GM12878 (cell line): Measurements from ENCODE around the gene ADGRL3. TPM values are rescaled to one million over a fixed set of nuclear protein-coding genes. Genes with fewer than 3 reads are reported as not detected.

Experiments
- ATAC-seq: fragments of 200-7000 bp; cut with Tn5 transposase; 3 replicates; pipeline ENCODE4 v1.9.1; 2020; ENCODE audit warnings: mild to moderate bottlenecking, moderate library complexity
- BruUV-seq: library from RNA; stranded (reverse); fragments of 400-500 nt; replicated peaks from 2 replicates; lab custom pipeline; 2021; lab: Mats Ljungman, UMichigan
- CTCF ChIA-PET: fragments of 300-600 bp; sonication (Branson Sonifier 250); formaldehyde crosslinking; extraction: SDS; loops from one replicate; lab custom pipeline; 2021; ENCODE audit warnings: inconsistent platforms; lab: Yijun Ruan, JAX
- POLR2A ChIA-PET: fragments of 350-600 bp; formaldehyde crosslinking; extraction: SDS; loops from one replicate; lab custom pipeline; 2021; ENCODE audit warnings: inconsistent platforms; lab: Charles Lee
- RAD21 ChIA-PET: fragments of 300-600 bp; sonication (Branson Sonifier 250); formaldehyde crosslinking; loops from one replicate; lab custom pipeline; 2023; ENCODE audit warnings: antibody characterized with exemption; ENCODE audit not compliant: unreplicated experiment; lab: Charles Lee
- SMC1A ChIA-PET: fragments of 300-600 bp; sonication (Branson Sonifier 250); formaldehyde crosslinking; loops from one replicate; lab custom pipeline; 2023; ENCODE audit not compliant: unreplicated experiment, uncharacterized antibody; lab: Charles Lee
- DNase-seq: peaks from one replicate; pipeline ENCODE4 v3.0.0-alpha.2; 2011; ENCODE audit warnings: low read depth, low spot score
- FAIRE-seq: peaks from 3 replicates; lab custom pipeline; 2011; peaks lifted over from hg19 to GRCh38; lab: Jason Lieb, UNC
- H2AFZ ChIP-seq: 2 replicates; pipeline ENCODE4 v1.6.0; 2011; ENCODE audit warnings: low read depth, low read length, control low read depth; ENCODE audit not compliant: control insufficient read depth
- H3K27ac ChIP-seq: 2 replicates; pipeline ENCODE4 v1.5.1; 2011; ENCODE audit warnings: control low read depth; ENCODE audit not compliant: control insufficient read depth, insufficient read depth
- H3K27me3 ChIP-seq, 2 experiments: replicated peaks in 1 of 2; 2 replicates each; pipeline versions ENCODE4 v1.6.0 to v1.6.1; 2011; ENCODE audit warnings: low read length in 1 of 2; ENCODE audit not compliant: control insufficient read depth in 2 of 2, insufficient read depth in 2 of 2
- H3K36me3 ChIP-seq, 2 experiments: 2 replicates each; pipeline ENCODE4 v1.5.1; 2011; ENCODE audit warnings: low read length in 1 of 2; ENCODE audit not compliant: control insufficient read depth in 2 of 2, insufficient read depth in 2 of 2
- H3K4me1 ChIP-seq: 2 replicates; pipeline ENCODE4 v1.6.1; 2011; ENCODE audit warnings: mild to moderate bottlenecking, low read length, moderate library complexity, mixed read lengths; ENCODE audit not compliant: control insufficient read depth, insufficient read depth
- H3K4me2 ChIP-seq: 2 replicates; pipeline ENCODE4 v1.6.0; 2011; ENCODE audit warnings: control low read depth; ENCODE audit not compliant: control insufficient read depth, insufficient read depth
- H3K4me3 ChIP-seq: fragments of 200-600 bp; sonication (generic); 2 replicates; pipeline ENCODE4 v1.5.1; 2016
- H3K79me2 ChIP-seq: 2 replicates; pipeline ENCODE4 v1.6.0; 2011; ENCODE audit warnings: low read length; ENCODE audit not compliant: control insufficient read depth, insufficient read depth
- H3K9ac ChIP-seq: 2 replicates; pipeline ENCODE4 v1.8.0; 2011; ENCODE audit warnings: low read length, control low read depth, mixed read lengths; ENCODE audit not compliant: control insufficient read depth, insufficient read depth
- H3K9me3 ChIP-seq: replicated peaks from 3 replicates; pipeline ENCODE4 v1.5.1; 2011; ENCODE audit warnings: mild to moderate bottlenecking, low read length; ENCODE audit not compliant: control insufficient read depth, insufficient read depth
- H4K20me1 ChIP-seq: 2 replicates; pipeline ENCODE4 v1.6.0; 2011; ENCODE audit not compliant: control insufficient read depth, insufficient read depth
- BACH1 ChIP-seq: fragments of 450-650 bp; IDR thresholded peaks from 2 replicates; pipeline ENCODE4 v1.6.1; 2017; ENCODE audit warnings: mild to moderate bottlenecking, borderline replicate concordance
- CBFB ChIP-seq: IDR thresholded peaks from 2 replicates; pipeline ENCODE4 v1.6.1; 2016; ENCODE audit warnings: antibody characterized with exemption, low read depth
- CEBPB ChIP-seq, 2 experiments: fragments of 150-350 bp in 1 of 2; IDR thresholded peaks; 2 replicates each; pipeline ENCODE4 v1.6.1; 2012 to 2014; ENCODE audit warnings: low read depth in 2 of 2, low read length in 2 of 2, borderline replicate concordance in 1 of 2, inconsistent platforms in 1 of 2
- CHD4 ChIP-seq: fragments of 200-600 bp; sonication (generic); IDR thresholded peaks from 2 replicates; pipeline ENCODE4 v1.6.1; 2016; ENCODE audit warnings: mild to moderate bottlenecking
- POLR2AphosphoS2 ChIP-seq: IDR thresholded peaks from 2 replicates; pipeline ENCODE4 v1.6.1; 2011; ENCODE audit warnings: low read depth, mild to moderate bottlenecking, low read length, improper control_type of control experiment, moderate library complexity
- TCF3 ChIP-seq: IDR thresholded peaks from 2 replicates; pipeline ENCODE4 v1.6.1; 2012; ENCODE audit warnings: low read depth, mild to moderate bottlenecking, low read length, borderline replicate concordance; ENCODE audit not compliant: insufficient read depth
- WGBS: methylation state at CpG from one replicate; pipeline ENCODE4 v1.1.6; 2016; ENCODE audit warnings: low lambda C conversion rate; ENCODE audit not compliant: insufficient replicate concordance, insufficient coverage; ENCODE audit errors: missing lambda C conversion rate; 5-methylcytosine and 5-hydroxymethylcytosine counted together
- in situ Hi-C: fragments of 300-500 bp; cut with MboI; formaldehyde crosslinking; loops from 9 replicates; pipeline ENCODE4 v1.14.3; 2018; ENCODE audit warnings: mixed read lengths
- intact Hi-C: fragments of 100-400 bp; cut with micrococcal nuclease; formaldehyde crosslinking; loops from one replicate; pipeline ENCODE4 v1.14.2; 2022; ENCODE audit not compliant: unreplicated experiment
- polyA plus RNA-seq, 11 experiments: library from polyadenylated mRNA; depleted of rRNA in 4 of 11; unstranded in 6 of 11; stranded (reverse) in 5 of 11; fragments of >200 nt; fragmentation: Nextera tagmentation in 4 of 11; fragmentation: Illumina TruSeq in 1 of 11; extraction: Ambion mirVana in 4 of 11; extraction: Trizol in 1 of 11; gene quantifications; 1 replicate in 1 of 11; 2 replicates in 10 of 11; pipeline versions ENCODE4 v1.2.1 to v1.2.3, GENCODE V29; 2011 to 2016; ENCODE audit warnings: inconsistent platforms in 2 of 11, missing spikeins in 2 of 11, low read depth in 1 of 11
- total RNA-seq, 4 experiments: library from RNA; depleted of rRNA in 3 of 4; stranded (reverse); fragments of >200 nt in 3 of 4; fragmentation: Illumina TruSeq in 1 of 4; extraction: Trizol in 1 of 4; gene quantifications; 2 replicates each; pipeline versions ENCODE4 v1.2.1 to v1.2.3, GENCODE V29; 2013 to 2021
- TF ChIP-seq, protein P1 (sequence below): fragments of 450-650 bp; IDR thresholded peaks from 2 replicates; pipeline ENCODE4 v1.6.1; 2018; ENCODE audit warnings: mild to moderate bottlenecking, low read depth, moderate library complexity; ENCODE audit not compliant: partially characterized antibody
- TF ChIP-seq, protein P2 (sequence below): IDR thresholded peaks from 2 replicates; pipeline ENCODE4 v1.6.1; 2011; ENCODE audit warnings: low read depth, mild to moderate bottlenecking, low read length, moderate library complexity, borderline replicate concordance; ENCODE audit errors: extremely low read depth
- TF ChIP-seq, protein P3 (sequence below): IDR thresholded peaks from 2 replicates; pipeline ENCODE4 v1.6.1; 2012; ENCODE audit warnings: low read depth, low read length, improper control_type of control experiment
- TF ChIP-seq, protein P4 (sequence below): fragments of 450-650 bp; IDR thresholded peaks from 2 replicates; pipeline ENCODE4 v1.6.1; 2017; ENCODE audit warnings: low read depth, mild to moderate bottlenecking, moderate library complexity
- TF ChIP-seq, protein P5 (sequence below): fragments of 450-650 bp; IDR thresholded peaks from 2 replicates; pipeline ENCODE4 v1.6.1; 2017; ENCODE audit warnings: borderline replicate concordance
- TF ChIP-seq, protein P6 (sequence below): fragments of 450-650 bp; IDR thresholded peaks from 2 replicates; pipeline ENCODE4 v1.6.1; 2017; ENCODE audit warnings: mild to moderate bottlenecking, moderate library complexity

The ADGRL3 gene
- total and polyA plus RNA-seq, 10 of the 15 experiments (the other 5 are each of a cell fraction or from before 2014, with no cell fraction given): 1.1 TPM; not detected in 9

DNA sequence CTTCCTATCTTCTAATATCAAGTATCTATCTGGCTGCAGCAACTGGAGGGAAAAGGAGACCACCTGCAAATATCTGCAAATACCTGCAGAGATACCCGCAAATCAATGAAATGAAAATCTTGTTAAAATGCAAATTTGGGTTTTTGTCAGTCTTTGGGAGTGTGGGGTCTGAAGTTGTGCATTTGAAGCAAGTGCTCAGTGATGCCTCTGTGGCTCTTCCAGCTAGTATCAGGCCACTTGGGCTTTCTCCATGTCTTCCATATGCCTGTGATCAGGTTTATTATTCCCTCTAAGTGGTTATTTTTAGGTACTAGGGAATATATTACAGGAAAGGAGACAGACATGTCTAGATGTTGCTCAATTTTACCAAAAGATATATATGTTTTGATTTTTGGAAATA, 880.3 kb downstream of the ADGRL3 start:
- ATAC-seq: no peak
- ChIA-PET POLR2A (no interaction called here), CTCF (interaction anchor here (0.6 kb wide), 1 partner anchor 165 kb away, joined by 3 read pairs; no protein-coding TSS in a partner anchor), RAD21 (no interaction called here), SMC1A (no interaction called here)
- BruUV-seq: no TSS peak
- H3K27ac ChIP-seq: no peak overlapping the region
- H3K36me3 ChIP-seq: no peaks in the 10 kb centered on the region
- H3K27me3 ChIP-seq: no peaks in the 10 kb centered on the region
- H3K9ac ChIP-seq: no peak overlapping the region
- no peak overlapping the region for H3K4me2 ChIP-seq
- no peak for FAIRE-seq
- WGBS: 5% methylated on average over 1 of the region's 1 CpG
- no peak for DNase-seq
- H2AFZ ChIP-seq: no peak overlapping the region
- intact Hi-C loops: no loop called here
- H4K20me1 ChIP-seq: no peaks in the 10 kb centered on the region
- H3K4me3 ChIP-seq: no peak overlapping the region
- no peaks in the 10 kb centered on the region for H3K79me2 ChIP-seq
- in situ Hi-C loops: no loop called here
- no peaks in the 10 kb centered on the region for H3K4me1 ChIP-seq
- H3K9me3 ChIP-seq: no peaks in the 10 kb centered on the region
- TF ChIP-seq TCF3 (no peak), POLR2AphosphoS2 (no peak), CBFB (no peak), BACH1 (no peak), CHD4 (no peak), CEBPB (IDR thresholded peaks at IDR 0.05; ENCODE audit: borderline replicate concordance in 1 of 2, low read depth in 2 of 2, low read length in 2 of 2) (no peak)
- TF ChIP-seq, protein P1, sequence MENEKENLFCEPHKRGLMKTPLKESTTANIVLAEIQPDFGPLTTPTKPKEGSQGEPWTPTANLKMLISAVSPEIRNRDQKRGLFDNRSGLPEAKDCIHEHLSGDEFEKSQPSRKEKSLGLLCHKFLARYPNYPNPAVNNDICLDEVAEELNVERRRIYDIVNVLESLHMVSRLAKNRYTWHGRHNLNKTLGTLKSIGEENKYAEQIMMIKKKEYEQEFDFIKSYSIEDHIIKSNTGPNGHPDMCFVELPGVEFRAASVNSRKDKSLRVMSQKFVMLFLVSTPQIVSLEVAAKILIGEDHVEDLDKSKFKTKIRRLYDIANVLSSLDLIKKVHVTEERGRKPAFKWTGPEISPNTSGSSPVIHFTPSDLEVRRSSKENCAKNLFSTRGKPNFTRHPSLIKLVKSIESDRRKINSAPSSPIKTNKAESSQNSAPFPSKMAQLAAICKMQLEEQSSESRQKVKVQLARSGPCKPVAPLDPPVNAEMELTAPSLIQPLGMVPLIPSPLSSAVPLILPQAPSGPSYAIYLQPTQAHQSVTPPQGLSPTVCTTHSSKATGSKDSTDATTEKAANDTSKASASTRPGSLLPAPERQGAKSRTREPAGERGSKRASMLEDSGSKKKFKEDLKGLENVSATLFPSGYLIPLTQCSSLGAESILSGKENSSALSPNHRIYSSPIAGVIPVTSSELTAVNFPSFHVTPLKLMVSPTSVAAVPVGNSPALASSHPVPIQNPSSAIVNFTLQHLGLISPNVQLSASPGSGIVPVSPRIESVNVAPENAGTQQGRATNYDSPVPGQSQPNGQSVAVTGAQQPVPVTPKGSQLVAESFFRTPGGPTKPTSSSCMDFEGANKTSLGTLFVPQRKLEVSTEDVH: no peak
- TF ChIP-seq, protein P2, sequence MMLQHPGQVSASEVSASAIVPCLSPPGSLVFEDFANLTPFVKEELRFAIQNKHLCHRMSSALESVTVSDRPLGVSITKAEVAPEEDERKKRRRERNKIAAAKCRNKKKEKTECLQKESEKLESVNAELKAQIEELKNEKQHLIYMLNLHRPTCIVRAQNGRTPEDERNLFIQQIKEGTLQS: no peak
- TF ChIP-seq, protein P3, sequence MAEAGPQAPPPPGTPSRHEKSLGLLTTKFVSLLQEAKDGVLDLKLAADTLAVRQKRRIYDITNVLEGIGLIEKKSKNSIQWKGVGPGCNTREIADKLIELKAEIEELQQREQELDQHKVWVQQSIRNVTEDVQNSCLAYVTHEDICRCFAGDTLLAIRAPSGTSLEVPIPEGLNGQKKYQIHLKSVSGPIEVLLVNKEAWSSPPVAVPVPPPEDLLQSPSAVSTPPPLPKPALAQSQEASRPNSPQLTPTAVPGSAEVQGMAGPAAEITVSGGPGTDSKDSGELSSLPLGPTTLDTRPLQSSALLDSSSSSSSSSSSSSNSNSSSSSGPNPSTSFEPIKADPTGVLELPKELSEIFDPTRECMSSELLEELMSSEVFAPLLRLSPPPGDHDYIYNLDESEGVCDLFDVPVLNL: no peak
- TF ChIP-seq, protein P4, sequence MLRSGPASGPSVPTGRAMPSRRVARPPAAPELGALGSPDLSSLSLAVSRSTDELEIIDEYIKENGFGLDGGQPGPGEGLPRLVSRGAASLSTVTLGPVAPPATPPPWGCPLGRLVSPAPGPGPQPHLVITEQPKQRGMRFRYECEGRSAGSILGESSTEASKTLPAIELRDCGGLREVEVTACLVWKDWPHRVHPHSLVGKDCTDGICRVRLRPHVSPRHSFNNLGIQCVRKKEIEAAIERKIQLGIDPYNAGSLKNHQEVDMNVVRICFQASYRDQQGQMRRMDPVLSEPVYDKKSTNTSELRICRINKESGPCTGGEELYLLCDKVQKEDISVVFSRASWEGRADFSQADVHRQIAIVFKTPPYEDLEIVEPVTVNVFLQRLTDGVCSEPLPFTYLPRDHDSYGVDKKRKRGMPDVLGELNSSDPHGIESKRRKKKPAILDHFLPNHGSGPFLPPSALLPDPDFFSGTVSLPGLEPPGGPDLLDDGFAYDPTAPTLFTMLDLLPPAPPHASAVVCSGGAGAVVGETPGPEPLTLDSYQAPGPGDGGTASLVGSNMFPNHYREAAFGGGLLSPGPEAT: no peak
- TF ChIP-seq, protein P5, sequence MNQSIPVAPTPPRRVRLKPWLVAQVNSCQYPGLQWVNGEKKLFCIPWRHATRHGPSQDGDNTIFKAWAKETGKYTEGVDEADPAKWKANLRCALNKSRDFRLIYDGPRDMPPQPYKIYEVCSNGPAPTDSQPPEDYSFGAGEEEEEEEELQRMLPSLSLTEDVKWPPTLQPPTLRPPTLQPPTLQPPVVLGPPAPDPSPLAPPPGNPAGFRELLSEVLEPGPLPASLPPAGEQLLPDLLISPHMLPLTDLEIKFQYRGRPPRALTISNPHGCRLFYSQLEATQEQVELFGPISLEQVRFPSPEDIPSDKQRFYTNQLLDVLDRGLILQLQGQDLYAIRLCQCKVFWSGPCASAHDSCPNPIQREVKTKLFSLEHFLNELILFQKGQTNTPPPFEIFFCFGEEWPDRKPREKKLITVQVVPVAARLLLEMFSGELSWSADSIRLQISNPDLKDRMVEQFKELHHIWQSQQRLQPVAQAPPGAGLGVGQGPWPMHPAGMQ: no peak
- TF ChIP-seq, protein P6, sequence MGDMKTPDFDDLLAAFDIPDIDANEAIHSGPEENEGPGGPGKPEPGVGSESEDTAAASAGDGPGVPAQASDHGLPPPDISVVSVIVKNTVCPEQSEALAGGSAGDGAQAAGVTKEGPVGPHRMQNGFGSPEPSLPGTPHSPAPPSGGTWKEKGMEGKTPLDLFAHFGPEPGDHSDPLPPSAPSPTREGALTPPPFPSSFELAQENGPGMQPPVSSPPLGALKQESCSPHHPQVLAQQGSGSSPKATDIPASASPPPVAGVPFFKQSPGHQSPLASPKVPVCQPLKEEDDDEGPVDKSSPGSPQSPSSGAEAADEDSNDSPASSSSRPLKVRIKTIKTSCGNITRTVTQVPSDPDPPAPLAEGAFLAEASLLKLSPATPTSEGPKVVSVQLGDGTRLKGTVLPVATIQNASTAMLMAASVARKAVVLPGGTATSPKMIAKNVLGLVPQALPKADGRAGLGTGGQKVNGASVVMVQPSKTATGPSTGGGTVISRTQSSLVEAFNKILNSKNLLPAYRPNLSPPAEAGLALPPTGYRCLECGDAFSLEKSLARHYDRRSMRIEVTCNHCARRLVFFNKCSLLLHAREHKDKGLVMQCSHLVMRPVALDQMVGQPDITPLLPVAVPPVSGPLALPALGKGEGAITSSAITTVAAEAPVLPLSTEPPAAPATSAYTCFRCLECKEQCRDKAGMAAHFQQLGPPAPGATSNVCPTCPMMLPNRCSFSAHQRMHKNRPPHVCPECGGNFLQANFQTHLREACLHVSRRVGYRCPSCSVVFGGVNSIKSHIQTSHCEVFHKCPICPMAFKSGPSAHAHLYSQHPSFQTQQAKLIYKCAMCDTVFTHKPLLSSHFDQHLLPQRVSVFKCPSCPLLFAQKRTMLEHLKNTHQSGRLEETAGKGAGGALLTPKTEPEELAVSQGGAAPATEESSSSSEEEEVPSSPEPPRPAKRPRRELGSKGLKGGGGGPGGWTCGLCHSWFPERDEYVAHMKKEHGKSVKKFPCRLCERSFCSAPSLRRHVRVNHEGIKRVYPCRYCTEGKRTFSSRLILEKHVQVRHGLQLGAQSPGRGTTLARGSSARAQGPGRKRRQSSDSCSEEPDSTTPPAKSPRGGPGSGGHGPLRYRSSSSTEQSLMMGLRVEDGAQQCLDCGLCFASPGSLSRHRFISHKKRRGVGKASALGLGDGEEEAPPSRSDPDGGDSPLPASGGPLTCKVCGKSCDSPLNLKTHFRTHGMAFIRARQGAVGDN: no peak
